Neural cell (in vitro differentiated cells): ENCODE measurements around the gene ADAMTS18. TPM values are rescaled to one million over a fixed set of nuclear protein-coding genes. Genes with fewer than 3 reads are reported as not detected.
"Not testable (repeated sequence)": the region's sequence is repeated elsewhere in the genome, so short reads cannot be mapped to it uniquely, and the experiment has no call there.

Experiments
- H2AFZ ChIP-seq: fragments of 200-600, 300-800 bp; sonication (generic), shearing (Covaris generic); 2 replicates; pipeline ENCODE4 v1.6.0; 2014; ENCODE audit warnings: low read depth, mild to moderate bottlenecking, antibody characterized with exemption, low read length, moderate library complexity
- H3F3A ChIP-seq: fragments of 200-600 bp; shearing (Covaris generic); 2 replicates; pipeline ENCODE4 v1.6.1; 2016; ENCODE audit warnings: mild to moderate bottlenecking, moderate library complexity, mixed read lengths, antibody characterized with exemption, low read length; ENCODE audit not compliant: insufficient read depth, poor library complexity, severe bottlenecking
- H3K27ac ChIP-seq: fragments of 200-600, 300-800 bp; sonication (generic), shearing (Covaris generic); 2 replicates; pipeline ENCODE4 v1.5.1; 2014; ENCODE audit warnings: mild to moderate bottlenecking, low read length, moderate library complexity
- H3K27me3 ChIP-seq: fragments of 300-800, 200-600 bp; sonication (generic), shearing (Covaris generic); 2 replicates; pipeline ENCODE4 v1.6.0; 2014; ENCODE audit warnings: mild to moderate bottlenecking, low read depth, low read length, moderate library complexity; ENCODE audit not compliant: insufficient read depth
- H3K36me3 ChIP-seq: fragments of 300-800, 200-600 bp; sonication (generic), shearing (Covaris generic); 2 replicates; pipeline ENCODE4 v1.5.1; 2014; ENCODE audit warnings: mild to moderate bottlenecking, antibody characterized with exemption, low read length, moderate library complexity; ENCODE audit not compliant: insufficient read depth
- H3K4me2 ChIP-seq: fragments of 300-800, 200-600 bp; sonication (generic), shearing (Covaris generic); 2 replicates; pipeline ENCODE4 v1.6.0; 2014; ENCODE audit warnings: mild to moderate bottlenecking, low read length
- H3K4me3 ChIP-seq: fragments of 300-800, 200-600 bp; sonication (generic), shearing (Covaris generic); 2 replicates; pipeline ENCODE4 v1.5.1; 2014; ENCODE audit warnings: mild to moderate bottlenecking, low read length, moderate library complexity
- H3K79me2 ChIP-seq: fragments of 200-600 bp; shearing (Covaris generic); replicated peaks from 2 replicates; pipeline ENCODE4 v1.6.0; 2014; ENCODE audit warnings: mild to moderate bottlenecking, low read length, moderate library complexity; ENCODE audit not compliant: insufficient read depth
- H3K9ac ChIP-seq: fragments of 300-800, 200-600 bp; sonication (generic), shearing (Covaris generic); 2 replicates; pipeline ENCODE4 v1.6.1; 2016; ENCODE audit warnings: mild to moderate bottlenecking, low read length, mixed read lengths
- H3K9me2 ChIP-seq: fragments of 200-600 bp; shearing (Covaris generic); 2 replicates; pipeline ENCODE4 v1.6.1; 2016; ENCODE audit warnings: mild to moderate bottlenecking, low read length, mixed read lengths; ENCODE audit not compliant: insufficient read depth
- H3K9me3 ChIP-seq: fragments of 200-600, 300-800 bp; sonication (generic), shearing (Covaris generic); 2 replicates; pipeline ENCODE4 v1.6.1; 2016; ENCODE audit warnings: mild to moderate bottlenecking, mixed run types, low read length, moderate library complexity, mixed read lengths
- H4K20me1 ChIP-seq: fragments of 200-600 bp; shearing (Covaris generic); 2 replicates; pipeline ENCODE4 v1.6.1; 2016; ENCODE audit warnings: mild to moderate bottlenecking, mixed run types; ENCODE audit not compliant: insufficient read depth
- EP300 ChIP-seq: fragments of 450-650 bp; conservative IDR thresholded peaks from 2 replicates; pipeline ENCODE4 v1.6.1; 2014; ENCODE audit warnings: antibody characterized with exemption, mild to moderate bottlenecking, moderate library complexity; ENCODE audit not compliant: poor library complexity, severe bottlenecking
- EZH2 ChIP-seq: fragments of 200-600, 300-800 bp; shearing (Covaris generic), sonication (generic); IDR thresholded peaks from 2 replicates; pipeline ENCODE4 v1.6.1; 2014; ENCODE audit warnings: antibody characterized with exemption, low read length, borderline replicate concordance, mild to moderate bottlenecking; ENCODE audit not compliant: insufficient read depth, poor library complexity, severe bottlenecking
- MXI1 ChIP-seq: fragments of 450-650 bp; conservative IDR thresholded peaks from 2 replicates; pipeline ENCODE4 v1.6.1; 2014; ENCODE audit warnings: antibody characterized with exemption, mild to moderate bottlenecking; ENCODE audit not compliant: poor library complexity, severe bottlenecking
- POLR2AphosphoS5 ChIP-seq: IDR thresholded peaks from 2 replicates; pipeline ENCODE4 v1.6.1; 2012
- RAD21 ChIP-seq: fragments of 450-650 bp; conservative IDR thresholded peaks from 2 replicates; pipeline ENCODE4 v1.6.1; 2014; ENCODE audit warnings: antibody characterized with exemption, mild to moderate bottlenecking, moderate library complexity
- SMC3 ChIP-seq: fragments of 450-650 bp; conservative IDR thresholded peaks from 2 replicates; pipeline ENCODE4 v1.6.1; 2014; ENCODE audit warnings: antibody characterized with exemption, mild to moderate bottlenecking, moderate library complexity; ENCODE audit not compliant: poor library complexity
- TAF1 ChIP-seq: IDR thresholded peaks from 2 replicates; pipeline ENCODE4 v1.6.1; 2012; ENCODE audit warnings: low read depth
- polyA plus RNA-seq: library from polyadenylated mRNA; depleted of rRNA; stranded (reverse); fragments of >200 nt; gene quantifications from 2 replicates; pipeline ENCODE4 v1.2.3, GENCODE V29; 2014
- TF ChIP-seq, protein P1 (sequence below): fragments of 450-650 bp; IDR thresholded peaks from 2 replicates; pipeline ENCODE4 v1.5.1; 2014; ENCODE audit warnings: antibody characterized with exemption, mild to moderate bottlenecking, moderate library complexity; ENCODE audit not compliant: poor library complexity, severe bottlenecking
- TF ChIP-seq, protein P2 (sequence below): IDR thresholded peaks from 2 replicates; pipeline ENCODE4 v1.6.1; 2012; ENCODE audit warnings: borderline replicate concordance

ADAMTS18 gene
- polyA plus RNA-seq, 1 donor from 2014 or later, result 1.3 TPM

DNA sequence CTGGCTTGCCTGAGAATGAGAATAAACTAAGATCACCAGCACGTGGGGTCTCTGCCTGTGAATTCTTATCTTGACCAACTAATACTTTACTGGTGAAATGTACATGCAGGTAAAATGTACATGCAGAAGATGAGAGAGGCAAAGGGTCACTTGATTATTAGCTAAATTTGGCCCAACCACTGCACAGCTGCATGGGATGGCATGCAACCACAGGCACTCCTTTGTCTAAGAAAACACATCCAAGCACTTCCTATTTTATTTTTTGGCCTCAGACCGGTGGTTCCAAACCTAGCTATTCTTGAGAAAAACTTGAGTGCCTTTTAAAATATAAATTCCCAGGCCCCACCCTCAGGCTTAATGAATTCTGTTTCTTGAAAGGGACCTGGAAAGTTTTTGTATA is 157.7 kb downstream of the ADAMTS18 start:
- Histone ChIP-seq H3K9me3 (no peaks in the 10 kb centered on the region), H4K20me1 (no peaks in the 10 kb centered on the region), H2AFZ (no peak overlapping the region), H3K4me3 (no peak overlapping the region), H3K4me2 (no peak overlapping the region), H3K9ac (no peak overlapping the region), H3K36me3 (no peaks in the 10 kb centered on the region), H3K27me3 (no peaks in the 10 kb centered on the region), H3F3A (no peaks in the 10 kb centered on the region), H3K9me2 (no peaks in the 10 kb centered on the region), H3K27ac (no peak overlapping the region), H3K79me2 (no peaks in the 10 kb centered on the region)
- TF ChIP-seq, protein P1, sequence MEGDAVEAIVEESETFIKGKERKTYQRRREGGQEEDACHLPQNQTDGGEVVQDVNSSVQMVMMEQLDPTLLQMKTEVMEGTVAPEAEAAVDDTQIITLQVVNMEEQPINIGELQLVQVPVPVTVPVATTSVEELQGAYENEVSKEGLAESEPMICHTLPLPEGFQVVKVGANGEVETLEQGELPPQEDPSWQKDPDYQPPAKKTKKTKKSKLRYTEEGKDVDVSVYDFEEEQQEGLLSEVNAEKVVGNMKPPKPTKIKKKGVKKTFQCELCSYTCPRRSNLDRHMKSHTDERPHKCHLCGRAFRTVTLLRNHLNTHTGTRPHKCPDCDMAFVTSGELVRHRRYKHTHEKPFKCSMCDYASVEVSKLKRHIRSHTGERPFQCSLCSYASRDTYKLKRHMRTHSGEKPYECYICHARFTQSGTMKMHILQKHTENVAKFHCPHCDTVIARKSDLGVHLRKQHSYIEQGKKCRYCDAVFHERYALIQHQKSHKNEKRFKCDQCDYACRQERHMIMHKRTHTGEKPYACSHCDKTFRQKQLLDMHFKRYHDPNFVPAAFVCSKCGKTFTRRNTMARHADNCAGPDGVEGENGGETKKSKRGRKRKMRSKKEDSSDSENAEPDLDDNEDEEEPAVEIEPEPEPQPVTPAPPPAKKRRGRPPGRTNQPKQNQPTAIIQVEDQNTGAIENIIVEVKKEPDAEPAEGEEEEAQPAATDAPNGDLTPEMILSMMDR, result no peak
- no peak for TF ChIP-seq TAF1

DNA sequence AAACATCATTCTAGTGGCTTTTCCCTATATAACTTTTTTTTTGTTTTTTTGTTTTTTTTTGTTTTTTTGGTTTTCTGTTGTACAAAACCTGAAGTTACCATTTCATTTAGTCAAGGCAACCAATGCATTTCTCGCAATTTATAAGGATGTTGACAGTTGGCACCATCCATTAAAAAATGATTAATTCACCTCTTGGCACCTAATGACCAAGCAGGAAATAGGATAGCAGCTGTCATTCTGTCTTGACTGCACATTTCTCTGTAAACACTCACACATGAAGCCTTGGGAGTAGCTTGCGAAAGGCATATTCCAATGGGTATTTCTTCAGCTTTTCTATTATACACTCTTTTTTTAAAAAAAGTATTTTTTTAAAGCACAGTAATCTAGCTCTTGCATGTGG is 158.2 kb downstream of the ADAMTS18 start:
- H3K4me2 ChIP-seq, result no peak overlapping the region

DNA sequence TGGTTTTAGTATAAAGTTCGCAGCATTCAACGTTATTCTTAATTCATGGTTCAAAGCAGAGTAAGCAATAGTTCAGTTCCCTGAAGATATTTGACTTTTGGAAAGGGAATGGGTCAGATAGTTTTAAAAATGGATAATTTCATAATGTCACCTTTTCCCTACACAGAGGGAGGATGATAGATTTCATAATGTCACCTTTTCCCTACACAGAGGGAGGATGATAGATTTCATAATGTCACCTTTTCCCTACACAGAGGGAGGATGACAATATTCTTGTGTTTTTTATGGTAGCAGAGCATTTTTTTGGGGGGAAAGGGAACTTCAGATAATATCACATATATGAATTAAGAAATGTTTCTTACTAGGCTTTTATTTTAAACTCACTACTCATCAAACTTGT is 159.5 kb downstream of the ADAMTS18 start:
- not testable (repeated sequence) for H3K4me3 ChIP-seq, H4K20me1 ChIP-seq, H3K9ac ChIP-seq, H3F3A ChIP-seq, H3K36me3 ChIP-seq, H3K9me3 ChIP-seq, H3K9me2 ChIP-seq, H3K27ac ChIP-seq, H3K79me2 ChIP-seq, H3K27me3 ChIP-seq, H3K4me2 ChIP-seq, H2AFZ ChIP-seq

More for the DNA sequence above, 158.2 kb downstream of the ADAMTS18 start:
- Histone ChIP-seq H3K9ac (no peak overlapping the region), H3K36me3 (no peaks in the 10 kb centered on the region), H3F3A (no peaks in the 10 kb centered on the region), H3K79me2 (no peaks in the 10 kb centered on the region), H3K9me3 (no peaks in the 10 kb centered on the region), H3K4me3 (no peak overlapping the region), H3K27ac (no peak overlapping the region), H4K20me1 (no peaks in the 10 kb centered on the region), H2AFZ (no peak overlapping the region), H3K9me2 (no peaks in the 10 kb centered on the region), H3K27me3 (no peaks in the 10 kb centered on the region)
- TF ChIP-seq, protein P1, result no peak
- TF ChIP-seq TAF1 (no peak), SMC3 (no peak), RAD21 (no peak), MXI1 (no peak), EP300 (no peak), POLR2AphosphoS5 (no peak), EZH2 (no peak)
- TF ChIP-seq, protein P2, sequence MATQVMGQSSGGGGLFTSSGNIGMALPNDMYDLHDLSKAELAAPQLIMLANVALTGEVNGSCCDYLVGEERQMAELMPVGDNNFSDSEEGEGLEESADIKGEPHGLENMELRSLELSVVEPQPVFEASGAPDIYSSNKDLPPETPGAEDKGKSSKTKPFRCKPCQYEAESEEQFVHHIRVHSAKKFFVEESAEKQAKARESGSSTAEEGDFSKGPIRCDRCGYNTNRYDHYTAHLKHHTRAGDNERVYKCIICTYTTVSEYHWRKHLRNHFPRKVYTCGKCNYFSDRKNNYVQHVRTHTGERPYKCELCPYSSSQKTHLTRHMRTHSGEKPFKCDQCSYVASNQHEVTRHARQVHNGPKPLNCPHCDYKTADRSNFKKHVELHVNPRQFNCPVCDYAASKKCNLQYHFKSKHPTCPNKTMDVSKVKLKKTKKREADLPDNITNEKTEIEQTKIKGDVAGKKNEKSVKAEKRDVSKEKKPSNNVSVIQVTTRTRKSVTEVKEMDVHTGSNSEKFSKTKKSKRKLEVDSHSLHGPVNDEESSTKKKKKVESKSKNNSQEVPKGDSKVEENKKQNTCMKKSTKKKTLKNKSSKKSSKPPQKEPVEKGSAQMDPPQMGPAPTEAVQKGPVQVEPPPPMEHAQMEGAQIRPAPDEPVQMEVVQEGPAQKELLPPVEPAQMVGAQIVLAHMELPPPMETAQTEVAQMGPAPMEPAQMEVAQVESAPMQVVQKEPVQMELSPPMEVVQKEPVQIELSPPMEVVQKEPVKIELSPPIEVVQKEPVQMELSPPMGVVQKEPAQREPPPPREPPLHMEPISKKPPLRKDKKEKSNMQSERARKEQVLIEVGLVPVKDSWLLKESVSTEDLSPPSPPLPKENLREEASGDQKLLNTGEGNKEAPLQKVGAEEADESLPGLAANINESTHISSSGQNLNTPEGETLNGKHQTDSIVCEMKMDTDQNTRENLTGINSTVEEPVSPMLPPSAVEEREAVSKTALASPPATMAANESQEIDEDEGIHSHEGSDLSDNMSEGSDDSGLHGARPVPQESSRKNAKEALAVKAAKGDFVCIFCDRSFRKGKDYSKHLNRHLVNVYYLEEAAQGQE, result no peak
